Neuron (in vitro differentiated cells): Measurements from ENCODE around the gene MCM5.
A peak's percentile ranks its signal among the peaks of the same experiment; 100 is the strongest.
"Not testable (repeated sequence)": the region's sequence is repeated elsewhere in the genome, so short reads cannot be mapped to it uniquely, and the experiment has no call there.

ENCODE experiments used
- H2AFZ ChIP-seq: one replicate; pipeline ENCODE4 v1.6.1; 2013; ENCODE audit warnings: low read depth, mild to moderate bottlenecking, inconsistent platforms, low read length, moderate library complexity
- H3K27me3 ChIP-seq: one replicate; pipeline ENCODE4 v1.6.1; 2013; ENCODE audit warnings: low read length; ENCODE audit not compliant: insufficient read depth
- H3K36me3 ChIP-seq: one replicate; pipeline ENCODE4 v1.6.1; 2013; ENCODE audit warnings: low read length; ENCODE audit not compliant: insufficient read depth
- H3K4me1 ChIP-seq: one replicate; pipeline ENCODE4 v1.6.1; 2013; ENCODE audit warnings: low read length; ENCODE audit not compliant: insufficient read depth
- H3K4me3 ChIP-seq: 2 replicates; pipeline ENCODE4 v1.5.1; 2013; ENCODE audit warnings: mild to moderate bottlenecking, low read length, moderate library complexity
- H3K9me3 ChIP-seq: one replicate; pipeline ENCODE4 v1.6.1; 2013; ENCODE audit warnings: low read length

MCM5 gene

GRCh38 chr22:35458547-35459422, 58.8 kb downstream of the MCM5 start:
- H3K36me3 ChIP-seq: no peaks in the 10 kb centered on the region
- H3K9me3 ChIP-seq: no peaks in the 10 kb centered on the region
- H3K27me3 ChIP-seq: no peaks in the 10 kb centered on the region
- H2AFZ ChIP-seq: no peak overlapping the region
- H3K4me1 ChIP-seq: peaks cover 12% of the 10 kb centered on the region
- H3K4me3 ChIP-seq: no peak overlapping the region

- Histone ChIP-seq H3K27me3 (no peaks in the 10 kb centered on the region), H2AFZ (no peak overlapping the region), H3K9me3 (no peaks in the 10 kb centered on the region), H3K4me1 (peaks cover 12% of the 10 kb centered on the region), H3K4me3 (no peak overlapping the region), H3K36me3 (no peaks in the 10 kb centered on the region)
Measured at GRCh38 chr22:35459423-35459894, 59.5 kb downstream of the MCM5 start.

DNA sequence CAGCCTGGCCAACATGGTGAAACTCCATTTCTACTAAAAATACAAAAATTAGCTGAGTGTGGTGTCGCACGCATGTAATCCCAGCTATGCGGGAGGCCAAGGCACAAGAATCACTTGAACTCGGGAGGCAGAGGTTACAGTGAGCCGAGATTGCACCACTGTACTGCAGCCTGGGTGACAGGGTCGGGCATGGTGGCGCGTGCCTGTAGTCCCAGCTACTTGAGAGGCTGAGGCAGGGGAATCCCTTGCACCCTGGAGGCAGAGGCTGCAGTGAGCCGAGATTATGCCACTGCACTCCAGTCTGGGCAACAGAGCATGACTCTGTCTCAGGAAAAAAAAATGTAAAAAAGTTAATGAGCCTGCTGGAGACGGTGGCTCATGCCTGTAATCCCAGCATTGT, 60.0 kb downstream of the MCM5 start:
- not testable (repeated sequence) for H3K36me3 ChIP-seq, H2AFZ ChIP-seq, H3K9me3 ChIP-seq, H3K4me3 ChIP-seq, H3K27me3 ChIP-seq
- H3K4me1 ChIP-seq: peaks cover 12% of the 10 kb centered on the region

GRCh38 chr22:35460688-35461087, 60.7 kb downstream of the MCM5 start:
- Histone ChIP-seq H3K27me3 (no peaks in the 10 kb centered on the region), H3K4me3 (no peak overlapping the region), H3K36me3 (no peaks in the 10 kb centered on the region), H2AFZ (no peak overlapping the region), H3K9me3 (no peaks in the 10 kb centered on the region), H3K4me1 (peaks cover 12% of the 10 kb centered on the region)

- H3K4me1 ChIP-seq: peaks cover 14% of the 10 kb centered on the region
- no peaks in the 10 kb centered on the region for H3K36me3 ChIP-seq
- no peaks in the 10 kb centered on the region for H3K27me3 ChIP-seq
- H3K4me3 ChIP-seq: no peak overlapping the region
- H2AFZ ChIP-seq: no peak overlapping the region
- H3K9me3 ChIP-seq: no peaks in the 10 kb centered on the region
Measured at GRCh38 chr22:35462498-35463230, 62.7 kb downstream of the MCM5 start.

DNA sequence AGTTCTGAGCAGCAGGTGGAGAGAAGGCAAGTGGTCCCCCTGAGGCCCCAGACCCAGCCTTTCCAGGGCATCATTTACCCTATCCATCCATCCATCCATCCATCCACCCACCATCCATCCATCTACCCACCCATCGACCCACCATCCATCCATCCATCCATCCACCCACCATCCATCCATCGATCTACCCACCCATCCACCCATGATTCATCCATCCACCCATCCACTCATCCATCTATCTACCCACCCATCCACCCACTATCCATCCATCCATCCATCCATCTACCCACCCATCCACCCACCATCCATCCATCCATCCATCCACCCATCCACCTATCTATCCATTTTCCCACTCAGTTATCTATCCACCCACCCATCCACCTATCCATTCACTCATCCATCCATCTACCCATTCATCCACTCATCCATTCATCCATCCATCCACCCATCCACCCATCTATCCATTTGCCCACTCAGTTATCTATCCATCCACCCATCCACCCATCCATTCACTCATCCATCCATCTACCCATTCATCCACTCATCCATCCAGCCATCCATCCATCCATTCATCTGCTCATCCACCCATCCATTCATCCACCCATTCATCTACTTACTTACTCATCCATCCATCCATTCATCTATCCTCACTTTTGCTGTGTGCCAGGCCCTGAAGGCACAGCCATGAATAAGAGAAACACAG, 63.4 kb downstream of the MCM5 start:
- Histone ChIP-seq H3K4me3 (no peak overlapping the region), H2AFZ (no peak overlapping the region), H3K27me3 (no peaks in the 10 kb centered on the region), H3K9me3 (no peaks in the 10 kb centered on the region), H3K36me3 (no peaks in the 10 kb centered on the region), H3K4me1 (peaks cover 17% of the 10 kb centered on the region)

DNA sequence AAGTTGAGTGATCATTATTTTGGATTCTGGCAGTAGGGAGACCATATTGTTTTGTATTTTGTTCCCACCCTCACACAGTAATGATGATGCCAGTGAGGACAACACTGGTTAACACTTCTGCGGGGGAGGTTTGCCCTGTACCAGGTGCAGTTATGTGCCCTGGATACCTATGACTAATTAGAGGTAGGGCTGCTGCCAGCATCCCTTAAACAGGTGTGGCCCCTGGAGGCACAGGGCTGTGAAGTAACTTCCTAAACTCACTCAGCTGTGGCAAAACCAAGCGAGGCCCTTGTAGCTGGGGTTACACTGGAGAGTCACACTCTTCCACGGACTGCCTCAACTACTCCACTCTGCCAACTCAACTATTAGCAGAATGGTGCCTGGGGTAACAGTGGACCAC, 64.5 kb downstream of the MCM5 start:
- Histone ChIP-seq H3K4me1 (peaks cover 11% of the 10 kb centered on the region), H2AFZ (no peak overlapping the region), H3K4me3 (no peak overlapping the region), H3K36me3 (no peaks in the 10 kb centered on the region), H3K9me3 (no peaks in the 10 kb centered on the region), H3K27me3 (no peaks in the 10 kb centered on the region)

- no peaks in the 10 kb centered on the region for H3K9me3 ChIP-seq
- no peak overlapping the region for H2AFZ ChIP-seq
- no peak overlapping the region for H3K4me3 ChIP-seq
- H3K36me3 ChIP-seq: no peaks in the 10 kb centered on the region
- H3K4me1 ChIP-seq: peaks cover 11% of the 10 kb centered on the region
- H3K27me3 ChIP-seq: no peaks in the 10 kb centered on the region
Measured at GRCh38 chr22:35465109-35465701, 65.3 kb downstream of the MCM5 start.

- H3K4me3 ChIP-seq: no peak overlapping the region
Measured at GRCh38 chr22:35467681-35468434, 67.9 kb downstream of the MCM5 start.

DNA sequence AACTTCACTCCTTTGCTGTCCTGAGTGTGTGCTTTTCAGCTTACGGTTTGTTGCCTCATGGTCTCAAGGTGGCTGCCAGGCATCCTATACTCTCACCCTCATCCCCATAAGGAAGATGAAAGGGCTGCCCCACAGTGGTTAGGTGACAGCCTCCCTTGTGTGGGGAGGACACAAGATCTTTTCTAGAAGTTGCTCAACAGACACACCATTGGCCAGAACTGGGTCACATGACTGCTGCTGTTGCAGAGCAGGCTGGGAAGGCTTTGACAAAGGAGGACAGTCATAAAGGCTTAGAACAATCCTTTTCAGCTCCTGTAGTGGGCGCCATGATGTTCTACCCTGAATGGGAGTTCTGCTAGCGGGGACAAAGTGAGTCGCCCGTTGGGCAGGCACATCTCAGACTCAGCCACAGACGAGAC, 71.0 kb downstream of the MCM5 start:
- Histone ChIP-seq H3K4me1 (peaks cover 11% of the 10 kb centered on the region), H3K27me3 (no peaks in the 10 kb centered on the region), H3K36me3 (no peaks in the 10 kb centered on the region), H3K9me3 (no peaks in the 10 kb centered on the region), H3K4me3 (no peak overlapping the region), H2AFZ (no peak overlapping the region)

More at GRCh38 chr22:35467681-35468434, 67.9 kb downstream of the MCM5 start:
- peaks cover 11% of the 10 kb centered on the region for H3K4me1 ChIP-seq
- no peaks in the 10 kb centered on the region for H3K27me3 ChIP-seq
- H3K36me3 ChIP-seq: no peaks in the 10 kb centered on the region
- H3K9me3 ChIP-seq: no peaks in the 10 kb centered on the region
- H2AFZ ChIP-seq: peak overlapping the region; percentile 44

DNA sequence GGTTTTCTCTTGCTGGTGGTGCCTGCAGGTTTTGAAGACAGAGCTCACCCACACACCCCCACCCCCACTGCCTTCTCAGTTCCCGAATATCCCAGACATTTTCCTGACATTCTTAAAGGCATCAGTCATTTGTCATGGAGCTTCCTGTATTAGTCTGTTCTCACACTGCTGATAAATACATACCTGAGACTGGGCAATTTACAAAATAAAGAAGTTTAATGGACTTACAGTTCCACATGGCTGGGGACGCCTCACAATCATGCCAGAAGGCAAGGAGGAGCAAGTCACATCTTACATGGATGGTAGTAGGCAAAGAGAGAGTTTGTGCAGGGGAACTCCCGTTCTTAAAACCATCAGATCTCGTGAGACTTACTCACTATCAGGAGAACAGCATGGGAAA, 71.6 kb downstream of the MCM5 start:
- H3K4me3 ChIP-seq, H3K36me3 ChIP-seq, H3K9me3 ChIP-seq, H2AFZ ChIP-seq, H3K27me3 ChIP-seq: not testable (repeated sequence)
- peaks cover 11% of the 10 kb centered on the region for H3K4me1 ChIP-seq

DNA sequence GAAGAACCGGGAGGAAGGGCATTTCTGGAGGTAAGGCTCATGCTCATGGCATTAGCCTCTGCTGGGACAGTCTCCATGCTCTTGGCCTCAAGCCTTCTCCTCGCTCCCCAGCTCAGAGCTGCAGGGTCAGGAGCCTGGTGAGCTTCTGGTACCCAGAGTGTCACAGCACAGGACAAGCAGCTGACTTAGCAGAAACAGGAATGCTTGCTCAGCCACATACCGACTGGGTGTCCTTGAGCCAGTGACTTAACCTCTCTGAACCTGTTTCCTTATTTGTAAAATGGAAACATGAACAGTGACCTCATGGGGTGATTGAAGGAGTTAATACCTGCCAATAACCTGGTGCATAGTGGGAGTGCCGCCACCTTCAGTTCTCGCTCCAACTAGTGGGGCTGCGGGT, 72.5 kb downstream of the MCM5 start:
- Histone ChIP-seq H2AFZ (no peak overlapping the region), H3K4me3 (no peak overlapping the region), H3K4me1 (peaks cover 10% of the 10 kb centered on the region), H3K27me3 (peaks cover 5% of the 10 kb centered on the region), H3K36me3 (no peaks in the 10 kb centered on the region), H3K9me3 (no peaks in the 10 kb centered on the region)
